GM12878 (cell line): ENCODE measurements around the gene MARCHF9. TPM values are rescaled to one million over a fixed set of nuclear protein-coding genes. Genes with fewer than 3 reads are reported as not detected.

Experiments used
- ATF3 ChIP-seq: IDR thresholded peaks from 2 replicates; pipeline ENCODE4 v1.6.1; 2011; ENCODE audit warnings: low read depth, mild to moderate bottlenecking, low read length, moderate library complexity, borderline replicate concordance; ENCODE audit errors: extremely low read depth
- ATF7 ChIP-seq: fragments of 450-650 bp; IDR thresholded peaks from 2 replicates; pipeline ENCODE4 v1.6.1; 2016; ENCODE audit warnings: low read depth, mild to moderate bottlenecking
- BCL11A ChIP-seq: IDR thresholded peaks from 2 replicates; pipeline ENCODE4 v1.6.1; 2011; ENCODE audit warnings: low read depth, low read length
- CEBPB ChIP-seq, 2 experiments: fragments of 150-350 bp in 1 of 2; IDR thresholded peaks; 2 replicates each; pipeline ENCODE4 v1.6.1; 2012 to 2014; ENCODE audit warnings: low read depth in 2 of 2, low read length in 2 of 2, borderline replicate concordance in 1 of 2, inconsistent platforms in 1 of 2
- ESRRA ChIP-seq: IDR thresholded peaks from 2 replicates; pipeline ENCODE4 v1.6.1; 2012; ENCODE audit warnings: mild to moderate bottlenecking, low read length, improper control_type of control experiment
- FOXK2 ChIP-seq: fragments of 450-650 bp; IDR thresholded peaks from 2 replicates; pipeline ENCODE4 v1.6.1; 2017; ENCODE audit warnings: mild to moderate bottlenecking, moderate library complexity
- HSF1 ChIP-seq: fragments of 150-350 bp; IDR thresholded peaks from 2 replicates; pipeline ENCODE4 v1.6.1; 2014; ENCODE audit warnings: mild to moderate bottlenecking, low read depth, low read length
- JUNB ChIP-seq: IDR thresholded peaks from 2 replicates; pipeline ENCODE4 v1.6.1; 2016; ENCODE audit warnings: antibody characterized with exemption, mild to moderate bottlenecking
- KAT2A ChIP-seq: conservative IDR thresholded peaks from 2 replicates; pipeline ENCODE4 v1.6.1; 2011; ENCODE audit warnings: low read depth, low read length; ENCODE audit not compliant: control insufficient read depth
- MEF2B ChIP-seq: fragments of 450-650 bp; IDR thresholded peaks from 2 replicates; pipeline ENCODE4 v1.6.1; 2018; ENCODE audit warnings: mild to moderate bottlenecking, moderate library complexity; ENCODE audit not compliant: partially characterized antibody, poor library complexity, severe bottlenecking
- MYC ChIP-seq: IDR thresholded peaks from 2 replicates; pipeline ENCODE4 v1.6.1; 2011; ENCODE audit warnings: mild to moderate bottlenecking, low read length, moderate library complexity, inconsistent platforms; ENCODE audit not compliant: insufficient read depth, insufficient replicate concordance, insufficient read length, severe bottlenecking
- NFIC ChIP-seq: IDR thresholded peaks from 2 replicates; pipeline ENCODE4 v1.6.1; 2012; ENCODE audit warnings: low read depth, mild to moderate bottlenecking, inconsistent platforms, low read length, moderate library complexity
- NFYB ChIP-seq: IDR thresholded peaks from 2 replicates; pipeline ENCODE4 v1.6.1; 2011; ENCODE audit warnings: low read depth, mild to moderate bottlenecking, low read length, improper control_type of control experiment, moderate library complexity; ENCODE audit not compliant: insufficient read depth
- RBBP5 ChIP-seq: fragments of 200-600 bp; sonication (generic); conservative IDR thresholded peaks from 2 replicates; pipeline ENCODE4 v1.6.1; 2016
- SIX5 ChIP-seq: IDR thresholded peaks from 2 replicates; pipeline ENCODE4 v1.6.1; 2011; ENCODE audit warnings: mild to moderate bottlenecking, low read depth, low read length, moderate library complexity; ENCODE audit not compliant: severe bottlenecking
- SKIL ChIP-seq: fragments of 450-650 bp; IDR thresholded peaks from 2 replicates; pipeline ENCODE4 v1.6.1; 2017; ENCODE audit warnings: mild to moderate bottlenecking, low read depth, inconsistent platforms; ENCODE audit not compliant: poor library complexity, severe bottlenecking
- SREBF2 ChIP-seq: IDR thresholded peaks from 2 replicates; pipeline ENCODE4 v1.6.1; 2012; ENCODE audit warnings: mild to moderate bottlenecking, low read length
- TAF1 ChIP-seq: IDR thresholded peaks from 2 replicates; pipeline ENCODE4 v1.6.1; 2011; ENCODE audit warnings: mild to moderate bottlenecking, low read depth, low read length, borderline replicate concordance
- TCF12 ChIP-seq: IDR thresholded peaks from 2 replicates; pipeline ENCODE4 v1.6.1; 2011; ENCODE audit warnings: low read depth, mild to moderate bottlenecking, low read length
- USF2 ChIP-seq: IDR thresholded peaks from 2 replicates; pipeline ENCODE4 v1.6.1; 2011; ENCODE audit warnings: low read depth, low read length, improper control_type of control experiment, borderline replicate concordance
- YBX1 ChIP-seq: fragments of 450-650 bp; IDR thresholded peaks from 2 replicates; pipeline ENCODE4 v1.6.1; 2016; ENCODE audit warnings: antibody characterized with exemption
- ZNF687 ChIP-seq: fragments of 450-650 bp; IDR thresholded peaks from 2 replicates; pipeline ENCODE4 v1.6.1; 2017; ENCODE audit warnings: mild to moderate bottlenecking, moderate library complexity
- polyA plus RNA-seq, 11 experiments: library from polyadenylated mRNA; depleted of rRNA in 4 of 11; unstranded in 6 of 11; stranded (reverse) in 5 of 11; fragments of >200 nt; fragmentation: Nextera tagmentation in 4 of 11; fragmentation: Illumina TruSeq in 1 of 11; extraction: Ambion mirVana in 4 of 11; extraction: Trizol in 1 of 11; gene quantifications; 1 replicate in 1 of 11; 2 replicates in 10 of 11; pipeline versions ENCODE4 v1.2.1 to v1.2.3, GENCODE V29; 2011 to 2016; ENCODE audit warnings: inconsistent platforms in 2 of 11, missing spikeins in 2 of 11, low read depth in 1 of 11
- total RNA-seq, 4 experiments: library from RNA; depleted of rRNA in 3 of 4; stranded (reverse); fragments of >200 nt in 3 of 4; fragmentation: Illumina TruSeq in 1 of 4; extraction: Trizol in 1 of 4; gene quantifications; 2 replicates each; pipeline versions ENCODE4 v1.2.1 to v1.2.3, GENCODE V29; 2013 to 2021

Gene MARCHF9
- total and polyA plus RNA-seq, 10 of the 15 experiments (the other 5 are each of a cell fraction or from before 2014, with no cell fraction given), result 2.4 to 29.3 (median 13.0) TPM

- TF ChIP-seq YBX1 (no peak), FOXK2 (no peak), TAF1 (no peak), ZNF687 (0 out of 2 replicates have a peak, but pooled peaks have one; percentile 31), BCL11A (no peak), SIX5 (no peak), SREBF2 (no peak), USF2 (no peak), NFIC (no peak), KAT2A (no peak), MYC (no peak), MEF2B (peak; percentile 25), NFYB (no peak), SKIL (no peak), JUNB (no peak), ATF7 (no peak), RBBP5 (no peak), HSF1 (no peak), TCF12 (no peak), ATF3 (no peak), ESRRA (no peak), CEBPB (IDR thresholded peaks at IDR 0.05; ENCODE audit: borderline replicate concordance in 1 of 2, low read depth in 2 of 2, low read length in 2 of 2) (no peak)
These were observed 10.6 kb upstream of the MARCHF9 start (continued) for GRCh38 chr12:57744194-57744776.
